ENCODE measurements around the gene LMO2. TPM values are rescaled to one million over a fixed set of nuclear protein-coding genes. Genes with fewer than 3 reads are reported as not detected.
A peak's percentile ranks its signal among the peaks of the same experiment; 100 is the strongest.
"Not testable (repeated sequence)": the region's sequence is repeated elsewhere in the genome, so short reads cannot be mapped to it uniquely, and the experiment has no call there.

LMO2 gene
- total RNA-seq, 3 donors from 2014 or later (not counting 1 experiment from before 2014, with no cell fraction given), result 2.8 to 9.6 (median 5.6) TPM

DNA sequence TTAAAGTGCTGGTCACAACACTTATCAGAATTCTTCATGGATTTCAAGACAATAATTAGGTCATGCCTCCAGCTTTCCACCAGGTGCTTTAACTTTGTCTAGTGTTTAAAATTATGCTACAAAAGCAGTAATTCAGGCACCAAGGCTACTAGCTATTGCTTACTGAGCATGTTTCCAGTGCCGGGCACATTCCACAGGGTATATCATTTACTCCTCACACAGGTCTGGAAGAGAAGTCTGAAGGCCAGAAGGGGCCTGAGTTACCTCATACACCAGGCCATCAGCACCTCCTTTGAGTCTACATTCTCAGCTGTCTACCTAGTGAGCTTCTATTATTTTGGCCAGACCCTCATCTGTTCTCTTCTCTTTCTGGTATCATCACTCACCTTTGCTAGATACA lies 41.7 kb upstream of the LMO2 start:
- H3K27me3 Mint-ChIP-seq (ENCODE audit: low read depth in 2 of 2), result peaks cover 16 to 25% of the 10 kb centered on the region in 2 donors
- TF ChIP-seq CTCF (IDR thresholded peaks at IDR 0.05), result no peak
- H3K4me3 ChIP-seq (ENCODE audit: low read length), result no peak overlapping the region
- 100% methylated on average over 1 of the region's 1 CpG for WGBS (ENCODE audit: insufficient coverage)
- no peak overlapping the region for H3K27ac Mint-ChIP-seq
- H3K27me3 ChIP-seq (ENCODE audit: control insufficient read depth, insufficient read depth, low read length), result no peaks in the 10 kb centered on the region
- no peaks in the 10 kb centered on the region for H3K36me3 ChIP-seq (ENCODE audit: control insufficient read depth, insufficient read depth, low read length)
- H3K4me1 ChIP-seq (ENCODE audit: control insufficient read depth, insufficient read depth, low read length), result peaks cover 13% of the 10 kb centered on the region
- H3K9me3 Mint-ChIP-seq, result peaks cover 3 to 9% of the 10 kb centered on the region in 2 donors
- DNase-seq, result no peak
- intact Hi-C loops (cut with micrococcal nuclease), result no loop called here
- H3K4me3 Mint-ChIP-seq, result no peak overlapping the region
- H3K4me1 Mint-ChIP-seq, result peaks cover 22 to 40% of the 10 kb centered on the region in 2 donors
- H3K36me3 Mint-ChIP-seq, result peaks cover 13% of the 10 kb centered on the region
- no peak for ATAC-seq
- H3K27ac ChIP-seq (ENCODE audit: low read length), result no peak overlapping the region
- peaks cover 12% of the 10 kb centered on the region for H3K9me3 ChIP-seq (ENCODE audit: control insufficient read depth, insufficient read depth, low read length)

- WGBS (ENCODE audit: insufficient coverage), result 55% methylated on average over 5 of the region's 5 CpGs
- peaks cover 3 to 9% of the 10 kb centered on the region in 2 donors for H3K9me3 Mint-ChIP-seq
- peaks cover 22 to 40% of the 10 kb centered on the region in 2 donors for H3K4me1 Mint-ChIP-seq
- H3K36me3 ChIP-seq (ENCODE audit: control insufficient read depth, insufficient read depth, low read length), result no peaks in the 10 kb centered on the region
- H3K36me3 Mint-ChIP-seq, result peaks cover 13% of the 10 kb centered on the region
- no peak for DNase-seq
- intact Hi-C loops (cut with micrococcal nuclease), result no loop called here
- H3K4me3 Mint-ChIP-seq, result peak overlapping the region; percentile 25
- peaks cover 12% of the 10 kb centered on the region for H3K9me3 ChIP-seq (ENCODE audit: control insufficient read depth, insufficient read depth, low read length)
- ATAC-seq, result no peak
- TF ChIP-seq CTCF (IDR thresholded peaks at IDR 0.05), result no peak
- H3K4me3 ChIP-seq (ENCODE audit: low read length), result no peak overlapping the region
- H3K27ac ChIP-seq (ENCODE audit: low read length), result no peak overlapping the region
- no peaks in the 10 kb centered on the region for H3K27me3 ChIP-seq (ENCODE audit: control insufficient read depth, insufficient read depth, low read length)
- H3K27me3 Mint-ChIP-seq (ENCODE audit: low read depth in 2 of 2), result peaks cover 12 to 17% of the 10 kb centered on the region in 2 donors
- peaks cover 13% of the 10 kb centered on the region for H3K4me1 ChIP-seq (ENCODE audit: control insufficient read depth, insufficient read depth, low read length)
- H3K27ac Mint-ChIP-seq, result no peak overlapping the region
These were observed 40.8 kb upstream of the LMO2 start for GRCh38 chr11:33932721-33933120.

- H3K36me3 Mint-ChIP-seq, result peaks cover 13% of the 10 kb centered on the region
- ATAC-seq; H3K27ac Mint-ChIP-seq; H3K4me3 ChIP-seq (ENCODE audit: low read length); H3K4me3 Mint-ChIP-seq; H3K27me3 Mint-ChIP-seq (ENCODE audit: low read depth in 2 of 2); H3K36me3 ChIP-seq (ENCODE audit: control insufficient read depth, insufficient read depth, low read length); H3K27me3 ChIP-seq (ENCODE audit: control insufficient read depth, insufficient read depth, low read length); DNase-seq; intact Hi-C loops (cut with micrococcal nuclease); H3K9me3 Mint-ChIP-seq; H3K27ac ChIP-seq (ENCODE audit: low read length): not testable (repeated sequence)
- peaks cover 22 to 40% of the 10 kb centered on the region in 2 donors for H3K4me1 Mint-ChIP-seq
- Histone ChIP-seq H3K9me3 (ENCODE audit: control insufficient read depth, insufficient read depth, low read length) (peaks cover 12% of the 10 kb centered on the region), H3K4me1 (ENCODE audit: control insufficient read depth, insufficient read depth, low read length) (peaks cover 13% of the 10 kb centered on the region)
- 93% methylated on average over 9 of the region's 12 CpGs for WGBS (ENCODE audit: insufficient coverage)
These were observed 40.0 kb upstream of the LMO2 start for GRCh38 chr11:33931739-33932366.

- Histone ChIP-seq H3K4me1 (ENCODE audit: control insufficient read depth, insufficient read depth, low read length) (peaks cover 13% of the 10 kb centered on the region), H3K27ac (ENCODE audit: low read length) (no peak overlapping the region)
These were observed 39.2 kb upstream of the LMO2 start for GRCh38 chr11:33931067-33931466.

More at GRCh38 chr11:33931067-33931466, 39.2 kb upstream of the LMO2 start:
- Mint-ChIP-seq H3K9me3 (peaks cover 3 to 9% of the 10 kb centered on the region in 2 donors), H3K36me3 (peaks cover 13% of the 10 kb centered on the region), H3K4me3 (no peak overlapping the region), H3K27me3 (ENCODE audit: low read depth in 2 of 2) (peaks cover 7 to 8% of the 10 kb centered on the region in 2 donors), H3K4me1 (peaks cover 22 to 40% of the 10 kb centered on the region in 2 donors), H3K27ac (no peak overlapping the region)
- DNase-seq (no peak), ATAC-seq (no peak)
- intact Hi-C loops (cut with micrococcal nuclease), result no loop called here
- H3K36me3 ChIP-seq (ENCODE audit: control insufficient read depth, insufficient read depth, low read length), result no peaks in the 10 kb centered on the region
- WGBS (ENCODE audit: insufficient coverage), result 74% methylated on average over 1 of the region's 1 CpG
- H3K9me3 ChIP-seq (ENCODE audit: control insufficient read depth, insufficient read depth, low read length), result peaks cover 12% of the 10 kb centered on the region
- no peak overlapping the region for H3K4me3 ChIP-seq (ENCODE audit: low read length)
- H3K27me3 ChIP-seq (ENCODE audit: control insufficient read depth, insufficient read depth, low read length), result no peaks in the 10 kb centered on the region
- no peak for TF ChIP-seq CTCF (IDR thresholded peaks at IDR 0.05)

All from natural killer cell (primary cell).